Effector memory CD8-positive, alpha-beta T cell (primary cell): ENCODE data around the gene SLC25A26.

ENCODE experiments used
- ATAC-seq: fragments of 150-1000 bp; cut with Tn5 transposase; replicated peaks from 2 replicates; pipeline ENCODE4 v1.10.0; 2021; ENCODE audit warnings: mild to moderate bottlenecking, moderate library complexity
- DNase-seq, 3 experiments: peaks; one replicate each; pipeline ENCODE4 v3.0.0; 2021
- H3K27ac Mint-ChIP-seq, 2 donors: one replicate each; pipeline ENCODE4 v1.8.0; 2022; ENCODE audit warnings: mild to moderate bottlenecking in 2 of 2, mixed read lengths in 2 of 2, moderate library complexity in 2 of 2
- H3K27me3 Mint-ChIP-seq, 2 donors: one replicate each; pipeline ENCODE4 v1.8.0; 2022; ENCODE audit warnings: mixed read lengths in 2 of 2
- H3K36me3 Mint-ChIP-seq: one replicate; pipeline ENCODE4 v1.8.0; 2022; ENCODE audit warnings: mild to moderate bottlenecking, moderate library complexity, mixed read lengths; ENCODE audit not compliant: insufficient read depth
- H3K4me1 Mint-ChIP-seq, 2 donors: one replicate each; pipeline ENCODE4 v1.8.0; 2022; ENCODE audit warnings: low read depth in 2 of 2, mixed read lengths in 2 of 2
- H3K4me3 Mint-ChIP-seq, 2 donors: one replicate each; pipeline ENCODE4 v1.8.0; 2022; ENCODE audit warnings: mild to moderate bottlenecking in 2 of 2, mixed read lengths in 2 of 2, moderate library complexity in 2 of 2
- H3K9me3 Mint-ChIP-seq, 2 donors: one replicate each; pipeline ENCODE4 v1.8.0; 2022; ENCODE audit warnings: mixed read lengths in 2 of 2

Gene SLC25A26

DNA sequence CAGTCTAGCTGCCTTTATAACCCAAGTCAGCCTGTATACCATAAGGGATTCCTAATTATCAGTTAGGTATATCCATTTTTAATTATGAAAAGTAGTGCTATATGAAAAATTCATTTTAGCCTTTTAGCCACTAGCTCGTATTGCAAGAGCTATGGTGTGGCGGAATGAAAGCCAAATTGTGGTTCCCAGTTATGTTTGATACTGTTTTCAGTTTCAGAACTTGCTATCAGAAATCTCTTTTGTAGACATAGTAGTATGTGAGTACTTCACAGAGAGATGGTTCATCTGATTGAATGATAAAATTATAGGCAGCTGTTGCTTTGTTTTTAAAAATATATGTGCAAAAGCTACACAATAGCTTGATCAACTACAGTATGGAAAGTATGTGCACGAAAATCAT lies 134.6 kb downstream of the SLC25A26 start:
- ATAC-seq = peak; percentile 52
- Mint-ChIP-seq H3K4me3 (peak overlapping the region; percentile 27 to 28), H3K36me3 (no peaks in the 10 kb centered on the region)

DNA sequence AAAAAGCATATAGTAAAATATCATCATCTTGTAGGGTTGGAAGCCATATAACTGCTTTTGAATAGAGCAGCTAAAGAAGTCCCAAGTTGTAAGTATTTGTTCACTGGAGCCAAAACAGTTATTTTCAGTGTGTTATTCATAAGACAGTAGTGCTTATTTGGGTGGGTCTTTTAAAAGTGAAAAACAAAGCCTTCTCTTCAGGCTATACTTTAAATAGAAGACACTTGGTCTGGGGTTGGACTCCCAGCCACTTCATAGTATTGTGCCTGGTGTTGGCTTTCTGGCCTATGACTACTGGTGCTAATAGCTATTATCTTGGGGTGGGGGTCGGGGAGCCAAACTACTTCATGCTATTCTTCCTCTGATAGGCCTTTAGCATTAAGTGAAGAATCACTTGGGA lies 135.2 kb downstream of the SLC25A26 start:
- Mint-ChIP-seq H3K27me3 (no peaks in the 10 kb centered on the region), H3K4me1 (peaks cover 14 to 36% of the 10 kb centered on the region in 2 donors), H3K9me3 (no peaks in the 10 kb centered on the region), H3K36me3 (no peaks in the 10 kb centered on the region), H3K4me3 (peak overlapping the region in 1 of 2 donors; percentile 28), H3K27ac (peak overlapping the region; percentile 86 to 98)
- ATAC-seq (no peak), DNase-seq (no peak)

More for the DNA sequence above, 134.6 kb downstream of the SLC25A26 start:
- Mint-ChIP-seq H3K9me3 (no peaks in the 10 kb centered on the region), H3K27me3 (no peaks in the 10 kb centered on the region), H3K4me1 (peaks cover 12 to 41% of the 10 kb centered on the region in 2 donors), H3K27ac (peak overlapping the region; percentile 86 to 98)
- no peak for DNase-seq

DNA sequence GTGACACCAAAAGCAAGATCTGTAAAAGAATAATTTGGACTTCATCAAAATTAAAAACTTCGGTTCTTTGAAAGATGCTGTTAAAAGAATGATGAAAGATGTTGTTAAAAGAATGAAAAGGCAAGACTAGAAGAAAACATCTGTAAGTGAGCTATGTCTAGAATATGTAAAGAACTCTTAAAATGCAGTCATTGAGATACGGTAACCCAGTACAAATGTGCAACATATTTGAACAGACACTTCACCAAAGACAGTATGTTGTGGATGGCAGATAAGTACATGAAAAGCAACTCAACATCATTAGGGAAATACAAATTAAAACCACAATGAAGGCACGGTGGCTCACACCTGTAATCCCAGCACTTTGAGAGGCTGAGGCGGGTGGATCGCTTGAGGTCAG lies 140.6 kb downstream of the SLC25A26 start:
- DNase-seq = no peak
- Mint-ChIP-seq H3K27ac (peak overlapping the region in 1 of 2 donors; percentile 66), H3K9me3 (no peaks in the 10 kb centered on the region)

DNA sequence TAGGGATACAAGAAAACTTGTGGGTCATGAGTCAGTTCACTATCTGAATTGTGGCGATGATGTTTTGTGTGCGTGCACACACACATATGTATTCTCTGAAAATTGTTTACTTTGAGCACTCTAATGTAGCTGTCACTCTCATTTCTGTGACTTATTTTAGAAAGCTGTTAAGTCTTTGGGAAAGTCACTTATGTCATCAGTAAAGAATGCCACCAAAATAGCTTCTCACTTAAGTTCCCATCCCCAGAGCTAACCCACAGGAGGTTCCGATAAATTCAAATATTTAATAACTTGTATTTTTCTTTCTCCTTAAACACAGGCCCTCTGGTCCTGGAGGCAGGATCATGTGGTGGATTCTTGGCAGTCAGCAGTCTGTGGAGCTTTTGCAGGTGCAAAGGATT lies 141.7 kb downstream of the SLC25A26 start:
- peak overlapping the region in 1 of 2 donors; percentile 85 for H3K27ac Mint-ChIP-seq
- no peaks in the 10 kb centered on the region for H3K36me3 Mint-ChIP-seq
- H3K27me3 Mint-ChIP-seq = no peaks in the 10 kb centered on the region
- DNase-seq = no peak
- peaks cover 4% of the 10 kb centered on the region in 2 donors for H3K4me1 Mint-ChIP-seq
- H3K4me3 Mint-ChIP-seq = no peak overlapping the region
- H3K9me3 Mint-ChIP-seq = no peaks in the 10 kb centered on the region
- ATAC-seq = no peak

More for the DNA sequence above, 140.6 kb downstream of the SLC25A26 start:
- H3K4me3 Mint-ChIP-seq = no peak overlapping the region
- H3K4me1 Mint-ChIP-seq = peaks cover 4% of the 10 kb centered on the region in 2 donors
- H3K36me3 Mint-ChIP-seq = no peaks in the 10 kb centered on the region
- ATAC-seq = no peak
- no peaks in the 10 kb centered on the region for H3K27me3 Mint-ChIP-seq

DNA sequence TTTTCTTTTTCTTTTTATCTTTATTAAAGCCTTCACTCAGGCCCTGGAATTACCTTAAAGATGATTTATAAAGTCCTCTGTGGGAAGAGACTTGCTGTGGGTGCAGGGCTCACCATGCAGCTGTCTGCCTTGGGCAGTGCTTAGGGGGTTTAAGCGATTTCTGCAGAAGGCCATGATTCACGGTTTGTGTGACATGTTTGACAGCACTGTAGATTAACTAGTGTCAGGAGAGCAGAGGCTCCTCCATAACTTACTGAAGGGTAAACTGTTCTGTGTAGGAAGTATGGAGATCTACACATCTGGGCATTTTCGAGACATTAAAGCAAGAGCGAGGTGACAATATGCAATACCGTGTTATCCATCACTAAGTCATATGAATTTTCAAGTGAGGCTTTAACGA lies 142.3 kb downstream of the SLC25A26 start:
- no peaks in the 10 kb centered on the region for H3K27me3 Mint-ChIP-seq
- H3K27ac Mint-ChIP-seq = no peak overlapping the region
- no peak for ATAC-seq
- peaks cover 4% of the 10 kb centered on the region in 2 donors for H3K4me1 Mint-ChIP-seq
- no peak overlapping the region for H3K4me3 Mint-ChIP-seq
- no peak for DNase-seq
- H3K36me3 Mint-ChIP-seq = no peaks in the 10 kb centered on the region
- no peaks in the 10 kb centered on the region for H3K9me3 Mint-ChIP-seq

DNA sequence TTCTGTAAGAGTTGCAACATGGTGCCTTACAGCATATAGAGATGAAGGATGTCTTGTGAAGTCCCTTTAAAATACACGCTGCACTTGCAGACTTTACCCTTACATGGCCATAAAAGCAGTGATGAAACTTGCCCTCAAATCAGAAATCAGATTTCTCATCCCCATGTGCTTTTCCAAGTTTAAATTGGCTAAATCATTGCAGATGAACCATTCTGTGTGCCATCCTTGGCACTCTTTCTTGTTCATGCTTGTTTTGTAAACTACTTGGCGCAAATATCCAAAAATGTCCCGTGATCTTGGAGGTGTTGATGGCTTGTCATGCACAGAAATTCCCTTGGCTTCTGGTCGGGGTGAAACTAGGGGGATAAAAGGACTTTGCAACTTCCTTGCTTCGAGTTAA lies 144.3 kb downstream of the SLC25A26 start:
- H3K9me3 Mint-ChIP-seq = no peaks in the 10 kb centered on the region

DNA sequence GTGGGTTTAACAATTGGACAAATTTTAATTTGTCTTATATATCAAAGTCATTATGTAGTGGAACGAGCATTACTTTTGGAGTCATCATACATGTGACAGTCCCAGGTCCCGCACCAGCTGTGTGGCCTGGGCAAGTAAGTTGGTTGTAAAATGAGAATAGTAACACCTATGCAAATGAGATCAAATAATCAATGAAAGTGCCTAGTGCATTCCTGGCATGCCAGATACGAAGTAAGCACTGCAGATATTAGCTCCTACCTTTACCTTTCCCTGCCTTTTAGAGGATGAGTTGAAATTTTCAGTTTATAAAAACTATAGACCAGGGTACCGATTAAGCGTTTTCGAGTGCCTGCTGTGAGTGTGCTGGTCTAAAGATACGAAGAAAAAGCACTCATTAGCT lies 145.9 kb downstream of the SLC25A26 start:
- Mint-ChIP-seq H3K27me3 (no peaks in the 10 kb centered on the region), H3K27ac (no peak overlapping the region), H3K4me3 (no peak overlapping the region), H3K9me3 (no peaks in the 10 kb centered on the region), H3K36me3 (peaks cover 5% of the 10 kb centered on the region), H3K4me1 (peaks cover 12 to 15% of the 10 kb centered on the region in 2 donors)
- DNase-seq (no peak), ATAC-seq (no peak)

More for the DNA sequence above, 144.3 kb downstream of the SLC25A26 start:
- Mint-ChIP-seq H3K36me3 (no peaks in the 10 kb centered on the region), H3K4me3 (no peak overlapping the region), H3K4me1 (peaks cover 4 to 9% of the 10 kb centered on the region in 2 donors), H3K27ac (peak overlapping the region in 1 of 2 donors; percentile 29), H3K27me3 (no peaks in the 10 kb centered on the region)
- no peak for ATAC-seq
- no peak for DNase-seq

DNA sequence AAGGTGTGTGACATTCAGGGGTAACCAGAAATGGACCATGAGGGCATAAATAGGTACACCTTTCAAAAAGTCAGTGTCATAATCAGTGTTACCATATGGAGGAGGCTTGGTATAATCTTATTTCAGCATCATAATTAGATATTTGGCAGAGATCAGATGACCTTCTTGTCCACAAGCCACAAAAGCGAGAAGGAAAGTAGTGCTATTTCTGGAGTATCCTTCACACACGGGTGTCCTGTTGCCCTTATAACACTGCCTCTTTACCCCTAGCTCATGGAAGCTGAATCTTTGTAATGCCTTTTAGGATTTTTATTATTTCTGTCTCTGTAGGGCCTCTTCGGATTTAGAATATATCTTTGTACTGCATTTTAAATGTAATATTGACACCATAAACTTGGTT lies 147.2 kb downstream of the SLC25A26 start:
- ATAC-seq = no peak
- Mint-ChIP-seq H3K9me3 (no peaks in the 10 kb centered on the region), H3K4me3 (no peak overlapping the region), H3K4me1 (peaks cover 12 to 21% of the 10 kb centered on the region in 2 donors), H3K27me3 (no peaks in the 10 kb centered on the region), H3K36me3 (peaks cover 5% of the 10 kb centered on the region), H3K27ac (peak overlapping the region; percentile 23 to 72)
- no peak for DNase-seq

DNA sequence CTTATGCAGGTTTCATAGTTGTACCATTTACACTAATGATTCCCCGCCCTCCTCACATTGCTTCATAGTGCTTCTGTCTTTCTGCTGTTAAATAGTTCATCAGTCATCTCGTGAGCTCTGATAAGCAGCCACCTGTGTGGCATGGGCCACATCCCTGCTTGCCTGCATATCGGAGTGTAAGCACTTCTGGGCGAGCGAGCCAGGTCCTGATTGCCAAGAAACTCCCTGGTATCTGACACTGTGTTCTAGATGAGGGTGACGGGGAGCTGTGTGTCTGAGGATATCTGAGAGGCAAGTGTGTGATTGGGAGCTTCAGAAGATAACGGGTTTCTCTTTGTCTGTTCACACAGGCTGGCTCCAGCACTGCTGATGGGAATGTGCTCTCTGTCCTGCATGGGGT lies 149.4 kb downstream of the SLC25A26 start:
- Mint-ChIP-seq H3K9me3 (no peaks in the 10 kb centered on the region), H3K4me3 (no peak overlapping the region), H3K4me1 (peaks cover 12 to 21% of the 10 kb centered on the region in 2 donors), H3K36me3 (peaks cover 5% of the 10 kb centered on the region), H3K27ac (peak overlapping the region; percentile 86 to 91), H3K27me3 (no peaks in the 10 kb centered on the region)
- ATAC-seq (no peak), DNase-seq (no peak)

DNA sequence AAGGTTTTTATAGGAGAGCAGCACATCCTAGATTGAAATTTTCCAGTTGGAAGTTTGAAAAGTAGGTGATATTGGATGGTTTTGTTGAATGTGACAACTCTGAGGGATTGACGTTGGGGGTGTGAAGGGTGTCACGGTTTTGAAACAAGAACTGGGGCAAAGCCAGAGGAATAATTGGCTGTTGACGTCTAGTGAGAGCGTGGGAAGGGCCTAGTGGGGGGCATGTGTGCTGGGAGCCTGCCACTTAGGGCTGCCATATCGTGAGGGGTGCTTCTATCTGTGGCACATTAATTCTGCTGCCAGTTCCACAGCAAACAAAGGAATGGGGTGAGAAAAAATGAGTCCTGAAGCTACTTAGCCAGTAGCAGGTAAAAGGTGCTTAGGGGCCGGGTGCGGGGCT lies 150.6 kb downstream of the SLC25A26 start:
- Mint-ChIP-seq H3K27me3 (no peaks in the 10 kb centered on the region), H3K4me3 (no peak overlapping the region), H3K9me3 (no peaks in the 10 kb centered on the region), H3K4me1 (peaks cover 12 to 19% of the 10 kb centered on the region in 2 donors), H3K36me3 (peaks cover 5% of the 10 kb centered on the region), H3K27ac (peak overlapping the region; percentile 86 to 91)
- ATAC-seq = no peak
- no peak for DNase-seq

DNA sequence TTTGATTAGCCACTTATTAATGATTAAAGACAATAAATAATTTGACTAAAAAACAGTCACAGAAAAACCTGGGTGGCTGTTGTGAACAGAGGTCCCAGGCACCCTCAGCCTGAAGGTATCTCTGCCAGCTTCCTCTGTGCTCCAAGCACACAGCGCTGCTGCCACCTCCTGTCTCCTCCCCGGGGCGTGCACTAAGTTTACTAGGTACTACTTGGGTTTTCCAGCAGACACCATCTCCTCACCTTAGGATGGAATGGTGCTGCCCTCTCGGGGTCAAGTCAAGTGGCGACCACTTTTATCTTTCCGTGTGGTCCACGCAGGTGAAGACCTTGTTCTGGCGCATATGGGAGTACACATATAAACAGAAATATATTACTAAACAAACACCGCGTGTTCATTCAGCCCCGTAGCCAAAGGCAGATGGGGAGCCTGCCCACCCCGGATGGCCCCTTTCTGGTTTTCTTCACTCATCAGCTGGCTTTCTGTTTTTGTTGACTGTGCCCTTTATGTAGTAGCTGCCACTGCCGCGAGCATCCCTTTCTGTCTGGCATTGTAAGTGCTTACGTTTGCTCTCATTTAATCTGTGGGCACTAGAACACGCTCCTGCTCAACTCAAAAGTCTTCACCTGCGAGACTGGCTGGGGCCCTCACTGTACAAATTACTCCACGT lies 152.0 kb downstream of the SLC25A26 start:
- Mint-ChIP-seq H3K9me3 (no peaks in the 10 kb centered on the region), H3K27ac (peak overlapping the region; percentile 86 to 91), H3K27me3 (no peaks in the 10 kb centered on the region), H3K4me1 (peaks cover 15 to 25% of the 10 kb centered on the region in 2 donors), H3K36me3 (peaks cover 8% of the 10 kb centered on the region), H3K4me3 (no peak overlapping the region)
- peak; percentile 96 for ATAC-seq
- peak; percentile 54 to 66 (median 55) for DNase-seq

DNA sequence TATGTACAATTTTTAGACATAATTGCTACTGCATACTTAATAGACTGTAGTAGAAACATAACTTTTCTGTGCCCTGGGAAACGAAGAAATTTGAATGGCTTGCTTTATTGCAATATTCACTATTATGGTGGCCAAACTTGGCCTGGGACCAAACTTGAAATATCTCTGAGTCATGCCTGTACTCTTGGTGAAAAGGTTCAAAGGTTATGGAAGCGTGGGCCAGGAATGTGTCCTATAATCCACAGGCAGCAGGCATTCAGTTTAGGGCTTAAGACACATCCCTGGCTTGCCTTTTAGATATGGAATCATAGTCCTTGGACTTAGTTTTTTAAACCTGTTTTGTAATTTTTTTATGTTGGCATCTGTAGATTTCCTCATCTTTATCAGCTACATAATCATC lies 155.8 kb downstream of the SLC25A26 start:
- ATAC-seq = no peak
- Mint-ChIP-seq H3K4me3 (no peak overlapping the region), H3K36me3 (peaks cover 34% of the 10 kb centered on the region), H3K27me3 (no peaks in the 10 kb centered on the region), H3K4me1 (peaks cover 10 to 18% of the 10 kb centered on the region in 2 donors), H3K27ac (peak overlapping the region; percentile 52 to 55), H3K9me3 (no peaks in the 10 kb centered on the region)
- no peak for DNase-seq

DNA sequence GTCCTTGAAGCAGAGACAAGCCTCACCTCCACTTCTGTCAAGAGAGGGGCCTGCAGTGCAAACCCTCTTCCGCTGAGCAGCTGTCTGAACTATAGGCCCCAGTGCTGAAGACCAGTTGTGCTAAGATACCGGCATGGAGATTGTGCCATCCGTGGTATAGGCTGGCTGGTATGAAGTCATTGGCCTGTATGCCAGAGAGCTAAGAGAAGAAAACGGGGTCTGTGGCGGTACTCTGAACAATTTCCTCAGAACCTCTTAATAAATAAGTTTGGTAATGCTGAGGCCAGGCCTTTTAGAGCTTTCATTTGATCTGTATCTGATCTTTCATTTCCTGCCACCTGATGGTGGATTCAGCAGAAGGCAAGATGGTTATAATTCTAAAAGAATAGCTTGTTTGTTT lies 157.0 kb downstream of the SLC25A26 start:
- Mint-ChIP-seq H3K27me3 (no peaks in the 10 kb centered on the region), H3K9me3 (no peaks in the 10 kb centered on the region), H3K4me1 (peaks cover 10 to 12% of the 10 kb centered on the region in 2 donors), H3K27ac (peak overlapping the region; percentile 87 to 88), H3K36me3 (peaks cover 40% of the 10 kb centered on the region), H3K4me3 (peak overlapping the region; percentile 1 to 11)
- DNase-seq (no peak), ATAC-seq (peak; percentile 64)

DNA sequence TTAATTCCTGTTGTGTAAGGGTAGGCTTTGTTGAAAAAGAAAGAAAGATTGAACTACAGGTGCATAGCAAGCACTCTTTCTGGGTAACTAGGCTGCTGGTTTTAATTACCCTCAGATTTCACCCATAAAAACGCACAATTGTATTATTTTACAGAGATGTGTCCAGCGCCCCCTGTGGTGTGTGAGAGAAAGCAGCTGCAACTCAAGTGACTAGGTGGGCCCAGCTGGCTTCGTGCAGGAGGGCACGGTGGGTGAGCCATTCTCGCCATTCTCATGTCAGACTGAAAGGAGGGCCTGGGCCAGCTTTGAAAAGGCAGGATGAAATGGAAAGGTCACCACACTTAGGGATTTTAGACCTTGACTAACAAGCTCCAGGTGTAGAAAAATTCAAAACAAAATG lies 157.5 kb downstream of the SLC25A26 start:
- H3K4me3 Mint-ChIP-seq = peak overlapping the region; percentile 1 to 11

More for the DNA sequence above, 157.5 kb downstream of the SLC25A26 start:
- peak overlapping the region; percentile 87 to 88 for H3K27ac Mint-ChIP-seq
- H3K27me3 Mint-ChIP-seq = no peaks in the 10 kb centered on the region
- peaks cover 45% of the 10 kb centered on the region for H3K36me3 Mint-ChIP-seq
- H3K4me1 Mint-ChIP-seq = peaks cover 10 to 12% of the 10 kb centered on the region in 2 donors
- no peaks in the 10 kb centered on the region for H3K9me3 Mint-ChIP-seq
- ATAC-seq (peak; percentile 81), DNase-seq (peak; percentile 45 to 52 (median 45))
